ENCODE measurements around the gene PARD3.

The PARD3 gene

GRCh38 chr10:34778237-34778636 lies 36.9 kb downstream of the PARD3 start:
- TF ChIP-seq CTCF (IDR thresholded peaks at IDR 0.05; ENCODE audit: low read depth, low read length) = no peak
- DNase-seq (ENCODE audit: low read depth in 2 of 2) = no peak
- no peak overlapping the region for H3K4me3 ChIP-seq (replicated peaks in 1 of 2; ENCODE audit: low read depth in 2 of 2, low read length in 2 of 2)

- TF ChIP-seq CTCF (IDR thresholded peaks at IDR 0.05; ENCODE audit: low read depth, low read length) = no peak
- peak in 1 of 2 donors; percentile 67 for DNase-seq (ENCODE audit: low read depth in 2 of 2)
- no peak overlapping the region for H3K4me3 ChIP-seq (replicated peaks in 1 of 2; ENCODE audit: low read depth in 2 of 2, low read length in 2 of 2)
Observed at GRCh38 chr10:34776090-34776690, 38.9 kb downstream of the PARD3 start.

DNA sequence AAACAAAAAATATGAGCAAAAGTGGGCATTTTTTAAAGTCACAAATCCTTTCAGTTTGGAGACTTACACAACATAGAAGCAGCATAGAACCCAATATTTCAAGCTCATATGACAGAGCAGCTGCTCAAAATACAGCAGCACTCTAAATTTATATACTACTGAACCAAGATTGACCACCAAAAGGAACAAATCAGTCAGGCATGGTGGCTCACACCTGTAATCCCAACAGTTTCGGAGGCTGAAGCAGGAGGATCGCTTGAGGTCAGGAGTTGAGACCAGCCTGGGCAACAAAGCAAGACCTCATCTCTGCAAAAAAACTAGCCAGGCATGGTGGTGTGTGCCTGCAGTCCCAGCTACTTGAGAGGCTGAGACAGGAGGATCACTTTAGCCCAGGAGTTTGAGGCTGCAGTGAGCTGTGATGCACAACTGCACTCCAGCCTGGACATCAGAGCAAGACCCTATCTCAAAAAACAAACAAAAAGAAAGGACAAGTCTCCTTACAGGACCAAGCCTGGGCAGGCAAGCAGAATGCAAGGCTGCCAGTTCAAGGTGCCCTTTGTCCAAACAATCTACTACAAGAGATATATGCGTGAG lies 40.0 kb downstream of the PARD3 start:
- H3K4me3 ChIP-seq (replicated peaks in 1 of 2; ENCODE audit: low read depth in 2 of 2, low read length in 2 of 2) = no peak overlapping the region
- no peak for TF ChIP-seq CTCF (IDR thresholded peaks at IDR 0.05; ENCODE audit: low read depth, low read length)
- no peak for DNase-seq (ENCODE audit: low read depth in 2 of 2)

DNA sequence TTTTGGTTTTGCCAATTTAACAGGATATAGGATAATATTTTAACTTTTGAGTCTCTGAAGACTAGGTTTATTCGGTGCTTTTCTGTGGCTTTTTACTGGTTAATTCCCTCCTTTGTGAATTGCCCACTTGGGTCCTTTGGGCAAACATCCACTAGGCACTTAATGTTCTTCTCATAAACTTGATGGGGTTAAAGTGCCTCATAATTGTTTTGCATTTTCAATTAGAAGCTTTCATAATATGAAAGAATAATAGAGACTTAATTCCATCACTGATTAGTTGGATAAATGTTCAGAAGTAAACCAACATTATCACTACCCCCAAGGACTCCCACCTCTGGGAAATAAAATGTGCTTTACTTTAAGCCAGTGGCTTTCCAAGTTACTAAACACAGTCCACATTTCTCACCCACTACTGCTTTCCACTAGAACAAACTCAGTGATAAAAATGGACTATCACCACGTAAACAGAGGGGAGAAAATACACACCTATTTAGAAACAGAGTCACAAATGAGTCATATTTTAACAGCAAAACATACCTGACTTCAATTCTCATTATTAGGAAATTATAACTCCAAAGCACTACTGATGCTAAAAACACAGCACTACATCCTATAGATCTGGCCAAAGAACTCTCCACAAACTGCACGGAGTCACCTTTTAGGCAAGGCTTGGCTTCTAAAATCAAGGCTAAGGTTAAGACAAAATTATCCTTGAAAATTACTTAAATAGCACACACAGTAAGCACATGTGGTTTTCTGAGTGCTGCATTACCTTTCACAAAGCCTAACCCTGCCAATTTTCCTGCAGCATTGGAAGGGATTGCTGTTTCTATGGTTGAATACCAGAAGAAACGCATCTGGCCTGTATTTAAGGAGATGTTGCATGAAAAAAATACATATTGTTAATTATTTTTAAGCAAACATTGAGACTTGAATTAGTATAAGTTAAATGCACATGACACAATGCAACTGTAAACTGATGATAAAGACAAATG lies 41.2 kb downstream of the PARD3 start:
- no peak for DNase-seq (ENCODE audit: low read depth in 2 of 2)
- H3K4me3 ChIP-seq (replicated peaks in 1 of 2; ENCODE audit: low read depth in 2 of 2, low read length in 2 of 2) = no peak overlapping the region
- TF ChIP-seq CTCF (IDR thresholded peaks at IDR 0.05; ENCODE audit: low read depth, low read length) = no peak

- TF ChIP-seq CTCF (IDR thresholded peaks at IDR 0.05; ENCODE audit: low read depth, low read length) = no peak
- DNase-seq (ENCODE audit: low read depth in 2 of 2) = no peak
- no peak overlapping the region for H3K4me3 ChIP-seq (replicated peaks in 1 of 2; ENCODE audit: low read depth in 2 of 2, low read length in 2 of 2)
Observed at GRCh38 chr10:34771525-34771924, 43.6 kb downstream of the PARD3 start.

- no peak for DNase-seq (ENCODE audit: low read depth in 2 of 2)
- no peak for TF ChIP-seq CTCF (IDR thresholded peaks at IDR 0.05; ENCODE audit: low read depth, low read length)
- no peak overlapping the region for H3K4me3 ChIP-seq (replicated peaks in 1 of 2; ENCODE audit: low read depth in 2 of 2, low read length in 2 of 2)
Observed at GRCh38 chr10:34771106-34771505, 44.0 kb downstream of the PARD3 start.
